HepG2 (cell line): Measurements from ENCODE around the gene APOLD1. TPM values are rescaled to one million over a fixed set of nuclear protein-coding genes. Genes with fewer than 3 reads are reported as not detected.

Experiments used
- ATAC-seq: fragments of 200-7000 bp; cut with Tn5 transposase; 3 replicates; pipeline ENCODE4 v1.9.1; 2020; ENCODE audit warnings: mild to moderate bottlenecking, moderate library complexity
- BruUV-seq: library from RNA; stranded (reverse); fragments of 400-500 nt; replicated peaks from 2 replicates; lab custom pipeline; 2021; lab: Mats Ljungman, UMichigan
- CTCF ChIA-PET: fragments of 300-600 bp; formaldehyde crosslinking; extraction: SDS; loops from one replicate; lab custom pipeline; 2021; ENCODE audit warnings: low total read pairs, inconsistent platforms, low intra/inter-chr PET ratio; lab: Yijun Ruan, JAX
- POLR2A ChIA-PET: fragments of 350-600 bp; sonication (Branson Sonifier 250); formaldehyde crosslinking; loops from one replicate; lab custom pipeline; 2020; ENCODE audit warnings: antibody characterized with exemption, inconsistent platforms; lab: Yijun Ruan, JAX
- DNase-seq: peaks from one replicate; pipeline ENCODE4 v3.0.0-alpha.2; 2015; ENCODE audit warnings: low spot score
- FAIRE-seq: peaks from 3 replicates; lab custom pipeline; 2011; peaks lifted over from hg19 to GRCh38; lab: Jason Lieb, UNC
- H2AFZ ChIP-seq: one replicate; pipeline ENCODE4 v1.6.1; 2011; ENCODE audit warnings: low read length, inconsistent platforms
- H3K27ac ChIP-seq: fragments of 300-600 bp; 3 replicates; pipeline ENCODE4 v1.8.0; 2011; ENCODE audit warnings: mixed run types, mild to moderate bottlenecking, mixed read lengths, low read length, inconsistent platforms; ENCODE audit not compliant: insufficient read depth; ENCODE audit errors: extremely low read length
- H3K27me3 ChIP-seq, 2 experiments: fragments of 200-600 bp in 1 of 2; 2 replicates in 1 of 2; 3 replicates in 1 of 2; pipeline versions ENCODE4 v1.6.0 to v1.8.0; 2011; ENCODE audit warnings: low read length in 2 of 2, mild to moderate bottlenecking in 2 of 2, moderate library complexity in 2 of 2, inconsistent platforms in 1 of 2; ENCODE audit not compliant: insufficient read depth in 2 of 2, control insufficient read depth in 1 of 2
- H3K36me3 ChIP-seq, 2 experiments: fragments of 200-600 bp in 1 of 2; replicated peaks in 1 of 2; 2 replicates in 1 of 2; 3 replicates in 1 of 2; pipeline versions ENCODE4 v1.5.1 to v1.8.0; 2011; ENCODE audit warnings: low read length in 2 of 2, inconsistent platforms in 1 of 2; ENCODE audit not compliant: insufficient read depth in 2 of 2, control insufficient read depth in 1 of 2
- H3K4me1 ChIP-seq: 2 replicates; pipeline ENCODE4 v1.5.1; 2012; ENCODE audit warnings: low read length, inconsistent platforms; ENCODE audit not compliant: insufficient read depth
- H3K4me2 ChIP-seq: 2 replicates; pipeline ENCODE4 v1.6.0; 2011; ENCODE audit warnings: low read depth, low read length, inconsistent platforms
- H3K4me3 ChIP-seq, 3 experiments: fragments of 200-600 bp in 1 of 3; sonication (generic), shearing (Covaris generic) in 1 of 3; replicated peaks in 1 of 3; 2 replicates each; pipeline ENCODE4 v1.5.1; 2011 to 2016; ENCODE audit warnings: low read length in 3 of 3, inconsistent platforms in 2 of 3, low read depth in 2 of 3, mild to moderate bottlenecking in 2 of 3, control low read depth in 1 of 3, mixed read lengths in 1 of 3; ENCODE audit not compliant: insufficient read depth in 1 of 3
- H3K79me2 ChIP-seq: one replicate; pipeline ENCODE4 v1.6.1; 2011; ENCODE audit warnings: low read length, inconsistent platforms; ENCODE audit not compliant: insufficient read depth
- H3K9ac ChIP-seq: 2 replicates; pipeline ENCODE4 v1.6.0; 2011; ENCODE audit warnings: mild to moderate bottlenecking, low read depth, low read length, inconsistent platforms; ENCODE audit not compliant: insufficient read depth
- H3K9me3 ChIP-seq: 2 replicates; pipeline ENCODE4 v1.5.1; 2012; ENCODE audit warnings: mild to moderate bottlenecking, low read length
- H4K20me1 ChIP-seq: 2 replicates; pipeline ENCODE4 v1.6.0; 2011; ENCODE audit warnings: inconsistent platforms, mild to moderate bottlenecking, low read length, moderate library complexity; ENCODE audit not compliant: insufficient read depth
- NFYC ChIP-seq: IDR thresholded peaks from 2 replicates; pipeline ENCODE4 v1.6.1; 2016; ENCODE audit warnings: missing genetic modification reagents, missing compliant biosample characterization
- NR3C1 ChIP-seq: sonication (generic); formaldehyde crosslinking; IDR thresholded peaks from 2 replicates; pipeline ENCODE4 v1.4.0; 2020; ENCODE audit warnings: missing genetic modification reagents
- SMC3 ChIP-seq: IDR thresholded peaks from 2 replicates; pipeline ENCODE4 v1.6.1; 2011; ENCODE audit warnings: low read length, improper control_type of control experiment
- STAG1 ChIP-seq: sonication (generic); formaldehyde crosslinking; IDR thresholded peaks from 2 replicates; pipeline ENCODE4 v1.4.0; 2020; ENCODE audit warnings: missing genetic modification reagents
- ZFP37 ChIP-seq: sonication (generic); formaldehyde crosslinking; IDR thresholded peaks from 2 replicates; pipeline ENCODE4 v1.4.0; 2020; ENCODE audit warnings: missing genetic modification reagents, borderline replicate concordance
- ZNF121 ChIP-seq: sonication (generic); formaldehyde crosslinking; IDR thresholded peaks from 2 replicates; pipeline ENCODE4 v1.5.0; 2020; ENCODE audit warnings: mild to moderate bottlenecking, missing genetic modification reagents
- ZNF644 ChIP-seq: IDR thresholded peaks from 2 replicates; pipeline ENCODE4 v1.6.1; 2016; ENCODE audit warnings: low read depth
- WGBS: methylation state at CpG from one replicate; pipeline ENCODE4 v1.1.6; 2017; ENCODE audit warnings: low lambda C conversion rate; 5-methylcytosine and 5-hydroxymethylcytosine counted together
- in situ Hi-C: cut with HindIII; loops from 2 replicates; pipeline ENCODE4 v1.10.0; 2017; ENCODE audit warnings: low pct_unique_long_range_greater_than_20kb; ENCODE audit not compliant: extremely low pct_ligation_motif_present
- intact Hi-C: fragments of 100-400 bp; cut with micrococcal nuclease; formaldehyde crosslinking; loops from one replicate; pipeline ENCODE4 v1.10.0; 2022; ENCODE audit not compliant: unreplicated experiment
- polyA plus RNA-seq, 8 experiments: library from polyadenylated mRNA; depleted of rRNA in 3 of 8; stranded (reverse) in 7 of 8; unstranded in 1 of 8; fragments of >200 nt; fragmentation: Illumina TruSeq in 4 of 8; extraction: Trizol in 4 of 8; gene quantifications; 2 replicates each; pipeline versions ENCODE4 v1.2.1 to v1.2.3, GENCODE V29; 2011 to 2016; ENCODE audit warnings: low read depth in 4 of 8, missing spikeins in 1 of 8, mixed read lengths in 1 of 8; ENCODE audit not compliant: insufficient read depth in 1 of 8
- total RNA-seq, 5 experiments: library from RNA; depleted of rRNA; stranded (reverse); fragments of >200 nt; fragmentation: Illumina TruSeq; extraction: Trizol; gene quantifications; 2 replicates each; pipeline ENCODE4 v1.2.3, GENCODE V29; 2016; ENCODE audit warnings: low read depth in 1 of 5
- TF ChIP-seq, protein P1 (sequence below): sonication (generic); formaldehyde crosslinking; IDR thresholded peaks from 2 replicates; pipeline ENCODE4 v1.5.0; 2020; ENCODE audit warnings: mild to moderate bottlenecking, missing genetic modification reagents, moderate library complexity

The APOLD1 gene
- total and polyA plus RNA-seq, 2 of the 13 experiments (the other 11 are each of a cell fraction or from before 2014, with no cell fraction given): 0.20 to 0.84 TPM

DNA sequence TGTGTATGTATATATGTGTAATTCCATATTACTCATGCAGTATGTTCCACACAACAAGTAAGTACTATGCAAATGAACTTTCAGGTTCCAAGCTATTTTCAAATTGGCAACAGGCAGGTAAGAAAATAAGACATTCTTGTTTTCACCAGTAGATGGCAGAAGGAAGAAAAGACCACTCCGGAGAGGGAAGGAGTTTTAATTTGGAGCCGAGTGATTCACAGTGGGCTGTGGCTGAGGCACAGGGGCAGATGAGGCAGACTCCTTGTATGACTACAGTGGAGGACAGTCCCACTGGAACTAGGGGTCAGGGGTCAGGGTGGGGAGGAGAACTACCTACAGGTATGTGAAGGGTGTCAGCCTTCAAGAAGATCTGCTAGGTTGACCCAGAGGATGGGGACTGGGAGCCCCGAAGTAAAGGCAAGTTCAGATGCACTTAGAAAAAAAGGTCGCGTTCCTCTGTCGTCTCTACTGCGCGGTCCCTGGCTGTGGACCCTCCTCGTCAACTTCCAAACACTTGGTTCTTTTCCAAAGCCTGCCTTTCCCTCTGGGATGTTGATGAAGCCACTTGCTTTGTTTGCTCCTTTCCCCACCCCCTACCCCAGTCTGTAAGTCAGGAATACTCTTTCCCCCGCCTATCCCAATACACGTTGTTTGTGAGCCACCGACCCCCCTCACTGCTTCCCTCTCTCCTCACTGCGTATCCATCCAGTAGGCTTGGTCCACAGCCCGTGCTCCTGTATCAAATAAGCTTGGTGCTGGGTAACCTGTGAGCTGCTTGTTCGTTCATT, 51.8 kb downstream of the APOLD1 start:
- Histone ChIP-seq H3K4me1 (no peaks in the 10 kb centered on the region), H3K27ac (no peak overlapping the region), H3K4me3 (no peak overlapping the region), H3K79me2 (no peaks in the 10 kb centered on the region), H2AFZ (no peak overlapping the region), H3K4me2 (no peak overlapping the region), H3K36me3 (peaks cover 0 to 5% of the 10 kb centered on the region in 2 experiments; a peak in 2 of 5 replicates), H3K9ac (no peak overlapping the region), H3K27me3 (no peaks in the 10 kb centered on the region)
- BruUV-seq: no TSS peak
- ATAC-seq (peak; percentile 69), DNase-seq (peak; percentile 37)
- in situ Hi-C loops: loop anchor here (5.0 kb wide), 1 partner anchor 35 kb away; no protein-coding TSS in a partner anchor
- WGBS: 80% methylated on average over 15 of the region's 15 CpGs
- CTCF ChIA-PET: interaction anchor here (1.1 to 1.4 kb wide), 3 partner anchors 49 to 374 kb away, joined by 3 to 7 read pairs (median 4); no protein-coding TSS in a partner anchor
- TF ChIP-seq STAG1 (CRISPR knock-in tag) (peak; percentile 45), SMC3 (0 out of 2 replicates have a peak, but pooled peaks have one; percentile 25), ZFP37 (CRISPR knock-in tag) (no peak)
- TF ChIP-seq, protein P1, sequence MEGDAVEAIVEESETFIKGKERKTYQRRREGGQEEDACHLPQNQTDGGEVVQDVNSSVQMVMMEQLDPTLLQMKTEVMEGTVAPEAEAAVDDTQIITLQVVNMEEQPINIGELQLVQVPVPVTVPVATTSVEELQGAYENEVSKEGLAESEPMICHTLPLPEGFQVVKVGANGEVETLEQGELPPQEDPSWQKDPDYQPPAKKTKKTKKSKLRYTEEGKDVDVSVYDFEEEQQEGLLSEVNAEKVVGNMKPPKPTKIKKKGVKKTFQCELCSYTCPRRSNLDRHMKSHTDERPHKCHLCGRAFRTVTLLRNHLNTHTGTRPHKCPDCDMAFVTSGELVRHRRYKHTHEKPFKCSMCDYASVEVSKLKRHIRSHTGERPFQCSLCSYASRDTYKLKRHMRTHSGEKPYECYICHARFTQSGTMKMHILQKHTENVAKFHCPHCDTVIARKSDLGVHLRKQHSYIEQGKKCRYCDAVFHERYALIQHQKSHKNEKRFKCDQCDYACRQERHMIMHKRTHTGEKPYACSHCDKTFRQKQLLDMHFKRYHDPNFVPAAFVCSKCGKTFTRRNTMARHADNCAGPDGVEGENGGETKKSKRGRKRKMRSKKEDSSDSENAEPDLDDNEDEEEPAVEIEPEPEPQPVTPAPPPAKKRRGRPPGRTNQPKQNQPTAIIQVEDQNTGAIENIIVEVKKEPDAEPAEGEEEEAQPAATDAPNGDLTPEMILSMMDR (CRISPR knock-in tag): peak; percentile 59
- TF ChIP-seq, all 625 proteins: peak for 3
- FAIRE-seq: peak; percentile 39
- Histone ChIP-seq H3K9me3 (no peaks in the 10 kb centered on the region), H4K20me1 (no peaks in the 10 kb centered on the region)
- POLR2A ChIA-PET: no interaction called here
- intact Hi-C loops: loop anchor here (5.0 kb wide), 3 partner anchors 55 to 375 kb away; partner anchors contain the start of gene GPRC5A

DNA sequence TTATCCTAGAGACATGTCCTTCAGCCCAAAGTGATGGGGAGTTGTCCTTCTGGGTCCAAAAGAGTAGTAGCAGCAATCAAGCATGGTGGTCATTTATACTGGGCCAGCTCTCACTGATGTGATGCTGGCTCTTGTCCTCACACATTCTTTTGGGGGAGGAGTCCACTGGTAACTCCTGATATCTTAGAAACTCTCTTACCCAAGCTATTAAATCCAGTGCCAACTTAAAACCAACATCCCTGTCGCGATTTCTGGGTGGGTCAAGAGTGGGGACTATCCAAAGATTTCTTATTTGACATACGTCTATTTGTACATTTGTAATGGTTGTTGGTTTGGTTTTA, 52.3 kb downstream of the APOLD1 start:
- intact Hi-C loops: loop anchor here (5.0 kb wide), 3 partner anchors 55 to 375 kb away; partner anchors contain the start of gene GPRC5A
- ATAC-seq: no peak
- no peak overlapping the region for H3K9ac ChIP-seq
- no peaks in the 10 kb centered on the region for H3K79me2 ChIP-seq
- H3K4me3 ChIP-seq: no peak overlapping the region
- ChIA-PET CTCF (interaction anchor here (1.4 kb wide), 1 partner anchor 374 kb away, joined by 7 read pairs; no protein-coding TSS in a partner anchor), POLR2A (no interaction called here)
- no peaks in the 10 kb centered on the region for H3K27me3 ChIP-seq
- no peak overlapping the region for H3K4me2 ChIP-seq
- WGBS: 91% methylated on average over 3 of the region's 3 CpGs
- no peaks in the 10 kb centered on the region for H3K9me3 ChIP-seq
- no peak for FAIRE-seq
- H3K36me3 ChIP-seq: peaks cover 0 to 3% of the 10 kb centered on the region in 2 experiments; a peak in 2 of 5 replicates
- no peak overlapping the region for H3K27ac ChIP-seq
- no peaks in the 10 kb centered on the region for H3K4me1 ChIP-seq
- DNase-seq: no peak
- H2AFZ ChIP-seq: no peak overlapping the region
- no peaks in the 10 kb centered on the region for H4K20me1 ChIP-seq
- in situ Hi-C loops: loop anchor here (5.0 kb wide), 1 partner anchor 35 kb away; no protein-coding TSS in a partner anchor
- BruUV-seq: no TSS peak
- TF ChIP-seq NFYC (CRISPR knock-in tag): no peak
- no peak for TF ChIP-seq NR3C1 (CRISPR knock-in tag)
- TF ChIP-seq ZNF121 (CRISPR knock-in tag): no peak
- no peak for TF ChIP-seq ZNF644
